T-helper 1 cell (primary cell): ENCODE results near the gene B4GAT1.
"Not testable (repeated sequence)": the region's sequence is repeated elsewhere in the genome, so short reads cannot be mapped to it uniquely, and the experiment has no call there.

Experiments used
- DNase-seq, 5 donors: peaks; one replicate each; pipeline ENCODE4 v3.0.0-alpha.2; 2012 to 2020
- total RNA-seq, 4 donors: gene quantifications; one replicate each; lab custom pipeline; 2026; lab: John Stamatoyannopoulos, UW

Gene B4GAT1
- 1.9 to 4.3 (median 3.1) reads per million in 4 donors for total RNA-seq

DNA sequence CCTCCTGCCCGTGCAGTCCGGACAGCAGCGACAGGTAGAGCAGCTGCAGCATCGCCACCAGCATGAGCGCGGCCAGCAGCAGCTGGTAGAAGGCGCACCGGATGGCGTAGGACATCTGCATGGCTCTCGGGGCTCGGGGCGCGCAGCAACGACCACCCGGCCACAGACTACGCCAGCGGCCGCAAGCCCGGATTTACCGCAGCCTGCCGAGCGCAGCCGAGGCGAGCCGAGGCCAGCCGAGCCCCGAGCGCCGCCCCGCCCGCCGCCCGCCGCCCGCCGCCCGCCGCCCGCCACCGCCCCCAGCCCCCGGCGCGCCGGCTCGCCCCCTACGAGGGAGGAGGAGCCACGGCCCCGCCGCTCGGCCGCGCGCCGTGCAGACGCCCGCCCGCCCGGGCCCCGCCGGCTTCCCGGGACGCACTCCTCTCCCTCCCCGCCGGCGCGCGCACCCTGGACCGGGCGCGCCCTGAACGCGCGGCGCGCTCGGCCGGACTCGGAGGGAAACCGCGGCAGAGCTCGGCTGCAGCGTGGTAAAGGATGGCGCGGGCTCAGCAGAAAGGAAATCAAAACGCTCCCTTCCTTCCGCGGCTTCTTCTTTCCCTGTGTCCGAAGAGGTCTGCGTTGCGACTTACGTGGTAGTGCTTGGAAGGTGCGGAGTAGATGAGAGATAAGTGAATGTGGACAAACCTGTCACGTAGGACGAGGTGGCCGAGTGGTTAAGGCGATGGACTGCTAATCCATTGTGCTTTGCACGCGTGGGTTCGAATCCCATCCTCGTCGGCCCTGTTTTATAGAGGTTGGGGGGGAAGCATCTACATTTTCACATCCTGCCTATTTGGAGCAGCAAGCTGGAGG, at the start of gene B4GAT1:
B4GAT1 (minus strand) TSS at position 205 of the 852 bp plus-strand sequence; CDS start at position 121, 84 bp downstream.
- DNase-seq, result peak; percentile 33 to 88 (median 70)

DNA sequence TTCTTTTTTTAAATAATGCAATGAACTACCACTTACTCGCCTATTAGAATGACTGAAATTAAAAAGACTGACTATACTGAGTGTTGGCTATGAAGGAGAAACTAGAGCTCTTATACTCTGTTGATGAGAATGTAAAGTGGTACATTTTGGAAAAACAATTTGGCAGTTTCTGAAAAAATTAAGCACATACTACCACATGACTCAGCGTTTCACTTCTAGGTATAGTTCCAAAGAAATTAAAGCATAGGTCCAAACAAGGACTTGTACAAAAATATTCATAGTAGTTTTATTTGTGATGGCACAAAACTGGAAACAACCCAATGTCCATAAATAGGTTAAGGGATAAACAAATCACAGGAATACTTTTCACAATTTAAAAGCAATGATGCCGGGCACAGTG, 46.5 kb upstream of the B4GAT1 start:
- no peak for DNase-seq

DNA sequence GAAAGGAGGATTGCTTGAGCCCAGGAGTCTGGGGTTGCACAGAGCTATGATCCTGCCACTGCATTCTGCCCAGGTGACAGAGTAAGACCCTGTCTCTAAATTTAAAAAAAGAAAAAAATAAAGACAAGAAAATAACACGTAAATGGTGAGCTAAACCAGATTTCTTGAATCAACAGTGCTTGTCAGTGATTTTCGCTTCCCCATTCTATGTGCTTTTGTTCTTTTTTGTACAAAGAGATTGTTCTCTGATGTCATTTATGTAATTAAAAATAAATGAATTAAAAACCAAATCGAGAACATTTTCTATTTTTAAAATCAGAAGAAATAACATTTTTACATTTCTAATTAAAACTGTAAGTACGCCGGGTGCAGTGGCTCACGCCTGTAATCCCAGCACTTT, 43.9 kb upstream of the B4GAT1 start:
- no peak for DNase-seq

DNA sequence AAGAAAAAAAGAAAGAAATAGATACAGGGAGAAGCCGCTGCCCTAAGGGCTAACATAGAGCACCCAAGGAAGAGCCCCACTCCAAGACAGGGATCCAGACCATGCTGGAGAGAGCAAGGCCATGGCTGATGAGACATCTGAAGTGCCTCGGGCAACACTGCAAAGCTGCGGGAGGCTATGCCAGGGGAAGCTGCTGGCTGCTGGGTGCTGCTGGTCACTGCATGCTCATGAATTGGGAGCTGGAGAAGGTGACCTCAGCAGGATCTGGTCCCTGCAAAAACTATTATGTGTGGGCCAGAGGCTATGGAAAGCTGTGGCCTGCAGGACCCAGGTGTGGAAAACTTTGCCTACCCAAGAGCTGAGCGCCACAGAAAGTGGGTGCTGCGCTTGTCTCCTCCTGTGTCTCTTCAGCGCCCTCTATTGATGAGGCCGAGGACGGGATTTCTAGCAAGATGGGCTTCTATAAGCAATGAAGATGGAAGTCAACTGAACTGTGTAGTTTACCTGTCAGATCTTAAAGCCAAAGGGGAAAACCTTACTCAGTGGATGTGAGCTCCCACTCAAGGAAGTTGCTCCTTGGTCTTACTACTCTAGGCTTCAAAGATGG, 41.5 kb upstream of the B4GAT1 start:
- peak; percentile 36 to 74 (median 47) for DNase-seq

DNA sequence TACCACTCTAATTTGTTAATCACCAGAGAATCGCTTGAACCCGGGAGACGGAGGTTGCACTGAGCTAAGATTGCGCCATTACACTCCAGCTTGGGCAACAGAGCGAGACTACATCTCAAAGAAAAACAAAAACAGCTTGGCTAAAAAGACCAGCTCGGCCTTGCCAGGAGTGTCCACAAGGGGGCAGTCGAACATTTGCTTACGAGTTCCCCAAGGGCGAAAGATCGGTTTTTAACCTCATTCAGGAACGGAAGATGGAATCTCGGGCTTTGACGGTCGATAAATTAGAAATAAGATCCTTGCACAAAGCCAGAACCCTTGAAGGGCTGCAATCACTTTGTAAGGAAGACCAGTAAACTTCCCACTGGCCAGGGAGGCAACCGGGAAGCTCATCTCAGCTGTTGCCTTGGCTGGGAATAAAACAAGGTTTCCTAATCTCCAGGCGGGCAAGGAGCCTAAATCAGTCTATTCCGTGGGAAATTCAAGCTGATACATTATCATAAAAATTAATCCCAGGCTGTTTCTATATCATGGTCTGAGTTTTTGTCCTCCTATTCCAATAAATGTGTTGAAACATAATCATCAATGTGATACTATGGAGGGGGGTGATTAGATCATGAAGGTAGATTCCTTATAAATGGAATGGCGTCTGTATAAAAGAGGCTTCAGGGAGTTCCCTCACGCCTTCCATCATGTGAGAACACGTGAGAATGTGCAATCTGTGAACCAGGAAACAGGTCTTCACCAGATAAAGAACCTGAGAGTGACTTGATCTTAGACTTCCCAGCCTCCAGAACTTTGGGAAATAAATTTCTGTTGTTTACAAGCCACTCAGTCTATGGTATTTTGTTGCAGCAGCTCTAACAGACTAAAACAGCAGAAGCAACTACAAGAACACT, 39.0 kb upstream of the B4GAT1 start:
- DNase-seq, result peak; percentile 45 to 82 (median 73)

DNA sequence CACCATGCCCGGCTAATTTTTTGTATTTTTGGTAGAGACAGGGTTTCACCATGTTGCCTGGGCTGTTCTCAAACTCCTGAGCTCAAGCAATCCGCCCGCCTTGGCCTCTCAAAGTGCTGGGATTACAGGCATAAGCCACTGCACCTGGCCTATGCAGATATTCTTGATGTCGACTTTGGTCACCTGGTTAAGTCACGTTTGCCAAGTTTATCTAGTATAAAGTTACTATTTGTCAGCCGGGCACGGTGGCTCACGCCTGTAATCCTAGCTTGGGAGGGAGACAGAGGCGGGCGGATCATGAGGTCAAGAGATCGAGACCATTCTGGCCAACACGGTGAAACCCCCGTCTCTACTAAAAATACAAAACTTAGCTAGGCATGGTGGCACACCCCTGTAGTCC, 36.9 kb upstream of the B4GAT1 start:
- DNase-seq, result not testable (repeated sequence)

DNA sequence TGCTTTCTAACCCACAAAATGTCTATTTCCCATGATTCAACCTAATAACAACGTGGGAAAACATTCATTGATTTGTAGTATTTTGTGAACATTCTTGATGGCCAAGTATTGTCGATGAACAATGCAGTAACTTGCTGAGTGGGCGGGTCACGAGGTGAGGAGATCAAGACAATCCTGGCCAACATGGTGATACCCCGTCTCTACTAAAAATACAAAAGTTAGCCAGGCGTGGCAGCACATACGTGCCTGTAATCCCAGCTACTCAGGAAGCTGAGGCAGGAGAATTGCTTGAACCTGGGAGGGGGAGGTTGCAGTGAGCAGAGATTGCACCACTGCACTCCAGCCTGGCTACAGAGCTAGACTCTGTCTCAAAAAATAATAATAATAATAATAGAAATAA, 32.8 kb upstream of the B4GAT1 start:
- not testable (repeated sequence) for DNase-seq

DNA sequence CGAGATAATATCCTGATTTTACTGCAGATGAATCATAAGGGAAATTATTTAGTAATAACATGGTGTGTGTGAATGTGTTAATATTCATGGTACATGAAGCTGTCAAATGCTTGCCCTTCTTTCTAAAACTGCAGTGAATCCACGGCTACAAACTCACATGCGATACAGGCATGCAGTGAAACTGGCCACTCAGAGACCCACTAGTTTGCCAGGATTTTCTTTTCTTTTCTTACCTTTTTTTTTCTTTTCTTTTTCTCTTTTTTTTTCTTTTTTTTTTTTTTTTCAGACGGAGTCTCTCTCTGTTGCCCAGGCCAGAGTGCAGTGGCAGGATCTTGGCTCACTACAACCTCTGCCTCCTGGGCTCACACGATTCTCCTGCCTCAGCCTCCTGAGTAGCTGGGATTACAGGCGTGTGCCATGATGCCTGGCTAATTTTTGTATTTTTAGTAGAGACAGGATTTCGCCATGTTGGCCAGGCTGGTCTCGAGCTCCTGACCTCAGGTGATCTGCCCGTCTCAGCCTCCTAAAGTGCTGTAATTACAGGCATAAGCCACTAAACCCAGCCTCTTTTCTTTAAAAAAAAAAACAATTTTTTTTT, 26.4 kb upstream of the B4GAT1 start:
- DNase-seq, result not testable (repeated sequence)

DNA sequence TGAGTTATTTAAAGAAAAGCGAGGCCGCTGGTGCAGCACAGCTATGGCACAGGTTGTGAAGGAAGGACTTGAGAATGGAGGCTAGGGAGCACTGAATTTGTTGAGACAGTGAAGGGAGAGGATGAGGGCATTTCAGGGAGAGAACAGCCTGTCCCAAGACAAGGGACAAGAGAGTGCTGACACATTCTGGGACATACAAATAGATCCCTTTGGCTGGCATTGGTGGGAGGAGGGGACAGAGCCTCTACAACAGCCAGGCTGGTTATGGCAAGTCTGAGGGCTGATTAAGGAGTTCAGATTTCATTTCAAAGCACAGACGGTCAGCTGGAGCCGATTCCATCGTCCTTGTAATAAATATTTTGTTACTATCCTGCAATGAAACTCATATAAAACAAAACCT, 25.8 kb upstream of the B4GAT1 start:
- no peak for DNase-seq

DNA sequence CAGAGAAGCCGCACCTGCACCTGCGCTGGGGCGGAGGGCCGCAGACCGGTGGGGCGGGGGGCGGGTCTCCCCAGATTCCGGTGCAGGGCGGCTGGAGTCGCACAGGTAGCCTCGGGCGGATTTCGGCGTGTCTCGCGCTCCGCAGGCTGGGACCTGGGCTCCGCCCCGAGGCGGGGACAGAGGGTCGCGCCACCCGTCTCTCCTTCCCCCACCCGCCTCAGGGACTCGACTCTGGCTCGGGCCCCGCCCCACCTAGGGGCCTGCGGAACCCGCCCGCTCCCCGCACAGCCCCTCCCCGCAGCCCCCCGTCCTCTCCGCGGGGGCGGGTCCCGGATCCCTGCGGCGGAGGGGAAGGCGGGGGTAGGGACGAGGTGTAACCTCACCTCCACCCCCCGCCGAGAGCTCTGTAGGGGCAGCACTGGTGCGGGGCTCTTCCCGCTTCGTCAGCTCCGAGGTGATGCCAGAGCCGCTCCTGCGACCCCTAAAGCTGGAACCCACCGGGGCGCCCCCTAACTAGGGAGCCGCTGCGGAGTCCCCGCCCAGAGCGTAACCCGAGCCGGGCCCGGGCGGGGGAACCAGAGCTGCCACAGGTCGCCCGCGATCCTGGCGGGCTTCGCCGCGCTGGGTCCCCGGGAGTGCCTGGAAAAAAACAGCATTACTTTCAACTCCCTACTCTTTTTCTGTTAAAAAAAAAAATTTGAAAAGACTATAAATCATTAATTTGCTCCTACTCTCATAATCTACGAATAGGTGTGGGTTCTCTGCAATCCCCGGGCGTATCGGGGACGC, 24.4 kb upstream of the B4GAT1 start, which contains the start of gene SLC29A2:
SLC29A2 (minus strand) TSS at position 134 of the 789 bp plus-strand sequence. CDS start 169 bp downstream, outside the sequence.
- DNase-seq, result peak; percentile 59 to 82 (median 66)

DNA sequence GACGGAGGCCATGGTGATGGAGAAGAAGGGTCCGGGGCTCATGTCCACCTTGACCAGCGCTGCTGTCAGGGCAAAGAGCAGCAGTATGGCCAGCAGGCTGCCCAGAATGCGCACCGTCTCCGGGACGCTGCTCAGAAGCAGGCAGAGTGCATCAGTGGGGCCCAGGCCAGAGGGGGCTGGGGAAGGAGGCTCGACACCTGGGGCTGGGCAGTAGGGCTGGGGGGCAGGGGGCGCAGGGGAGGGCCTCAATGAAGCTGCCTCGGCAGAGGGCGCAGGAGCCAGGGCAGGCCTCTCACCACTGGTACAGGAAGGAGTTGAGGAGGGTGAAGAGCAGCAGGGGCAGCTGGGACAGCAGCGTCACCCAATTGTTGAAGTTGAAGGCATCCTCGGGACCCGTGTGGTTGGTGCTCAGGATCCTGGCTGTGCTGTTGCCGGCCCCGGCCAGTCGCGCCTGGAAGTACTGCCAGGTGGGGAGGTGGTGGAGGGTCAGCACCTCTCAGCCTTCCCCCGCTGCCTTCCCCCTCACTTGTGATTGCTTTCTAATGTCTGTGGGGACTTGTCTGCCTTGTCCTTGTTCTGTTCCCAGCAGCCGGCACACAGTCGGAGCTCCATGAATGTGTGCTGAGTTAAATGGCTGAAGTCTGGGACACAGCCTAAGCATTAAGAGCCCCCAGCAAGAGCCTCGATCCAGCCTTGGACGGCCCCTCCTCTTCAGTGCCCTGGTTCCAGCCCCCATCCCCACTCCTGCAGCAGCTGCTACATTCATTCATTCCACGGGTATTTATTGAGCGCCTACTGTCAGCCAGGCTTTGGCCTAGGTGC, 21.9 kb upstream of the B4GAT1 start:
- no peak for DNase-seq

DNA sequence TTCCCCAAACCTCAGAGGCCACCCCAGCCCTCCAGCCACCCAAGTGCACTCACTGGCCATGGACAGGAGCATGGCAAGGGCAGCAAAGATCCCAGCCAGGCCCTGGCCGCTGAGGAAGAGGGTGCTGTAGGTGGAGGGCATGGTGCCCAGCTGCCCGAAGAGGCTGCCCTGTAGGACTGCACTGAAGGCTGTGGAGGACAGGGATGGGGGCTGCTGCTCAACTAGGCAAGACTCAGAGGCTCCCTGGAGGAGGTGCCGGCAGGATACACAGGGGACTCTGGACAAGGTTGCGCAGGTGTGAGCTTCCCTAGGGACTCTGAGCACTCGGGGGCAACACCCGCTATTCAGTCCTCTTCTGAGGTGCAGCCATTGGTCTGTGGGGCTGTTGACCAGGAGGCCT, 21.1 kb upstream of the B4GAT1 start:
- DNase-seq, result no peak

DNA sequence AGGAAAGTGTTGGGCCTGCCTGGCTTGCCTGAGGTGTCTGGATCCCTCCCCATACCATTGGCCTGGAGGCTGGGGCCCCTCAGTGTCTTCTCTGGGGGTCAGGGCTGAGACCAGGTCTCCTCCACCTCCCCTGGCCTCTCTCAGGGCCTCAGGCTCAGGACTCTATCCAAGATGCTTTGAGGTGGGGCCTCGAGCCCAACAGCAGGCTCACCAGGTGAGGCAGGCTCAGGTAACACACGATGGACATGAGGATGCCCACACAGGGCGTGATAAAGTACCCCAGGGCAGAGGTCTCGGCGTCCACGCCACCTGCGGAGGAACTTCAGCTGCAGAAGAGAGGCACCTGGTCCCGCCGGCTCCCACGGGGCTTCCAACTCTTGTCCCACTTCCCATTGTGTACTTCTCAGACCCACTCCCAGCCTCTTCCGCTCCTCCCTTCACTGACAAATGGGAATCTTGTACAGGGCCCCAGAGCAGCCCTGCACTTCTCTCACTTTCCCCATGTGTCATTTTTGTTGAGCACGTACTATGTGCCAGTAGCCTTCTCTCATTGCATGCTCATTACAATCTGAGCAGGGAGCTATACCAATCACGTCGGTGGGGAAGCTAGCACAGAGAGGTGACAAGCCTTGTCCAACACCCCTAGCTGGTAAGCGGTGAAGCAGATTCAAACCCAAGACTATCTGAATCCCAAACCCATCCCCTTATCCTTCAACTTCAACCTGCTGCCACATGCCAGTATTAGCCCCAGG, 20.3 kb upstream of the B4GAT1 start:
- no peak for DNase-seq

DNA sequence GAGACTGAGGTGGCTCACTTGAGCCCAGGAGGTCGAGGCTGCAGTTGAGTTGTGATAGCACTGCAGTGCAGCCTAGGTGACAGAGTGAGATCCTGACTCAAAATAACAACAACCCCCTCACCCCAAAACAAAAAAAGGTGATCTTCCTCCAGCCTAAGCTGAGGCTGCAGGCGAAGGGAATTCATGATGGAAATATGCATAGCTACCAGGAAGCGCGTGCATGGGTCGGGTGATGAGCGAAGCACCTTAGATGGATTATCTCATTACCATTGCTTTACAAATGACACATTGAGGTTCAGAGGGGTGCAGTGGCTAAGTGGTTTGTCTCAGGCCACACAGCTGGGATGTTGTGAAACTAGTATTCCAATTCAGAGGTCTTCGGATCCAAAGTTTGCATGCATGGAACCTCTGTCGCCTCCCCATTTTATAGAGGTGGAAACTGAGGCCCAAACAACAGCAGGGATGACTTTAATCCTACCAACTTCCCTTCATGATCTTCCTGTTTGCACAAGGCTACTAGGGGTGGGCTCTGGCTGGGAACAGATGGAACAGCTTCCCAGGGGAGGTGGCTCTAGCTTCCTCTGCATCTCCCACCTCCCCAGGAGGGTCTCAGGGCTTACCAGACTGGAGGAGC, 19.5 kb upstream of the B4GAT1 start:
- DNase-seq, result no peak

DNA sequence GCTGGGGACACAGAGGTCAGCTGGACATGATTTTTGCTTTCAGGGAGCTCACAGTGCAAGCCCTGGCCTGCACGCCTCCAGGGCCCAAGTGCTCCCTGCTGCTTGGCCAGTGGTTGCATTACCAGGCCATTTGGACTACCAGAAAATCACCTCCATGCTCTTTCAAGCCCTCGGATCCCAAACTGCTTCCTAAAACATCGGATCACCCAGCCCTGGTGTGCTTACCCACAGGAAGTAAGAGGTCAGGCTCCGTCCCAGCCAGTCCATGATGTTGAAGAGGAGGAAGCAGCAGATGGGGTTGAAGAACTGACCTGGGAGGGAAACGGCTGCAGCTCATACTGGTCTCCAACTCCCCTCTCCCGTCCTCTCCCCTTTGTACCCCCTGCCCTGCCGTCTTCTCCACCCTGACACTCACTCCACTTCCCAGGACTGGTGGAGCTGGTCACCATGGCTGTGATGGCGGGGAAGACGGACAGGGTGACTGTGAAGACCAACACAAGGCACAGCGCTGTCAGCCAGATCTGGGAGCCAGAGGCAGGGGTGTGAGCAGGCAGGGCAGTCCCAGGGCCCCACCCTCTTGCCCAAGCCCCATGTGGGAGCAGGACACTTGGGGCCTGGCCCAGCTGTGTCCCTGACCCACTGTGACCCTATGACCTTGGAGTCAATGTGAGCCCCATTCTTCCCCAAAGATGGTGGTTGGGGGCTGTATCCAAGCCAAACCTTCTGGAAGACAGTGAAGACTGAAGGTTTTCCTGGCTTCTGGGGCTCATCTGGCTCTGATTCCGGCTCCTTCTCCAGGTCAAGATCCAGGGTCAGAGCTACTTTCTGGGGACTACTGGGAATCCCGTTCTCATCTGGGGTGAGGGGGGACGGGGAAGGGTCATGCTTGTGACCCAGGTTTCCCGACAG, 18.5 kb upstream of the B4GAT1 start:
- DNase-seq, result no peak

DNA sequence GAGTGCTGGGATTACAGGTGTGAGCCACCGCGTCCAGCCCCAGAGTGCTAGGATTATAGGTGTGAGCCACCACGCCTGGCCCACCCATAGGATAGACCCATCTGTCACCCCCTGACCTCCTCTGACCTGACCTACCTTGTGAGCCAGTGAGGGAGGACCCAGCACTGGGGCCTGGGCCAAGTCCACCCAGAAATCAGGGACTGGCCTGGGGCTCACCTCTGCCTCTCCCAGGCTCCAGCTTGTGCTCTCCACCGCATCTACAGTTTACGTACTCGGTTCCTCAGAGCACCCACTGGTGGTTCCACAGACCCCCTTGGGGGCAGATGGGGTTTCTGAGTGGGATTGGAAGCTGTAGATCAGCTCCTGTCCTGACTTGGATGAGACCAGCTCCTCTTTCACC, 17.7 kb upstream of the B4GAT1 start:
- DNase-seq, result no peak

DNA sequence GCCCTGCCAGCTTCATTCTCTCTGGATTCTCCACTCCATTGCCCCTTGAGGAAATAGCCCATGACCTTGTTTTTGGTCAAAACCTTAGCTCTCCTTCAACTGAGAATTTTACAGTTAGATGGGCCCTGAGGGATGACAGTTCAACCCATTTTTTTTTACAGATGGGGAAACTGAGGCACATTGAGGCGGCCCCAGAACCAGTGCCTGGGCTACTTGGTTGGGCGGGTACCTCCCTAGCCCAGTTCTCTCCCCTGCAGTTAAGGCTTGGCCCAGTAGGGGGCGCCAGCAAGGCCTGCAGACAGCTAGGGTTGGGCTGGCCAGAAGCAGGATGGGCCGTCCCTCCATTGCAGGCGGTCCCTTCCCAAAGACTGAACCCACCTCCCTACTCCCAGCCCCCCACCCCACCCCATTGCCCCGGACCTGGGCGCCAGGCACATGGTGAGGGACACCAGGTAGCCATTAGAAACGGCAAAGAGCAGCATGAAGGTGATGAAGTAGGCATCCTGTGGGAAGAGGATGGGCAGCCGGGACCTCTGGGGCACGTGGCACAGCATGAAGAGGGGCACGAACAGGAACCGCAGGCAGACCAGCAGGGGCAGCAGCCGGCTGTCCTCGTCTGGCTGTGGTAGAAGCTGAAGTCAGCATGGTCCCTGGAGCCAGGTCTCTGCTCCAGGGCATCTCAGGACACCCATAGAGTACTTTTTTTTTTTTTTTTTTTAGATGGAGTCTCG, 16.5 kb upstream of the B4GAT1 start:
- DNase-seq, result peak in 4 of 5 donors; percentile 44 to 64 (median 52)

DNA sequence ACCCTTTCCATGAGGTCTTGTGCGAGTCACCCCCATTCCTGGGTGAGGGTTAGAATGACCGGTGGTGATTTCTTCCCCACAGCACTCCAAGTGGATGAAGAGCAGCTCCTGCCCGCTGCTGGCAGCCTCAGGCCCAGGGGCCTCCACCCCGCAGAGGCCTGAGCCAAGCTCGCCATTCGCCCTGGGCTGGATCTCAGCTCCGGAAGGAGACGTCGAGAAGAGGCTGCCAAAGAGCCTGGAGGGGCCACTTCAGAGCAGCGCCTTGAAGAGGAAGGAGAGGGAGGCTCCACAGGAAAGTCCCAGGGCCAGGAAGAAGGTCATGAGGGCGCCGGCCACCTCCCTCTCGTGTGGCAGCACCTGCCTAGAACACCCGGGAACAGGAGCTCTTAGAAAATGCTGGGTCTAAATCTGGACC, 15.8 kb upstream of the B4GAT1 start:
- no peak for DNase-seq
